ENCODE data around the gene DYTN. TPM values are rescaled to one million over a fixed set of nuclear protein-coding genes. Genes with fewer than 3 reads are reported as not detected.

The DYTN gene
- total RNA-seq, 2 donors from 2014 or later: not detected

DNA sequence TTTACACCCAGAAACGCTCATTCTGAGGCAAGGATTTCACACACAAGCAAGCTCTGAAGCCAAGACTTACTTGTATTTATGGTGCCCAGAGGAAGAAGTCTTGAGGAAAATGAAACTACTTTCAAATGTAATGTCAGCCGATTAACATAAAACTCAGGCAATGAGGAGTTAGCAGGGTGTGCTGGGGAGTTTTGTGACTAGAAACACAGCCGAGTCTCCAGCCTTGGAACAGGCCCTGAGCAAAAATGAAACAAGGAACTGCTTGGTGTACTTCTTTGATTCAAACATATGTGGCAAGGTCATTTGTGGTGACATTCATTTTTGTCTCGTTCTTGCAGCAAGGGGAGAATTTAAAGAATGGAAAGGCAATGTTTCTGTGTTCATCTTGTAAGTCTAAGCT, 4.5 kb downstream of the DYTN start:
- intact Hi-C loops (cut with DNase I): no loop called here
- Histone ChIP-seq H3K4me1 (no peaks in the 10 kb centered on the region), H3K36me3 (no peaks in the 10 kb centered on the region), H3K4me3 (no peak overlapping the region), H3K27me3 (no peaks in the 10 kb centered on the region), H3K27ac (no peak overlapping the region), H3K9me3 (no peaks in the 10 kb centered on the region), H3K9ac (ENCODE audit: low read depth in 2 of 2, low read length in 2 of 2) (no peak overlapping the region)
- no peak for DNase-seq
- TF ChIP-seq, protein P1, sequence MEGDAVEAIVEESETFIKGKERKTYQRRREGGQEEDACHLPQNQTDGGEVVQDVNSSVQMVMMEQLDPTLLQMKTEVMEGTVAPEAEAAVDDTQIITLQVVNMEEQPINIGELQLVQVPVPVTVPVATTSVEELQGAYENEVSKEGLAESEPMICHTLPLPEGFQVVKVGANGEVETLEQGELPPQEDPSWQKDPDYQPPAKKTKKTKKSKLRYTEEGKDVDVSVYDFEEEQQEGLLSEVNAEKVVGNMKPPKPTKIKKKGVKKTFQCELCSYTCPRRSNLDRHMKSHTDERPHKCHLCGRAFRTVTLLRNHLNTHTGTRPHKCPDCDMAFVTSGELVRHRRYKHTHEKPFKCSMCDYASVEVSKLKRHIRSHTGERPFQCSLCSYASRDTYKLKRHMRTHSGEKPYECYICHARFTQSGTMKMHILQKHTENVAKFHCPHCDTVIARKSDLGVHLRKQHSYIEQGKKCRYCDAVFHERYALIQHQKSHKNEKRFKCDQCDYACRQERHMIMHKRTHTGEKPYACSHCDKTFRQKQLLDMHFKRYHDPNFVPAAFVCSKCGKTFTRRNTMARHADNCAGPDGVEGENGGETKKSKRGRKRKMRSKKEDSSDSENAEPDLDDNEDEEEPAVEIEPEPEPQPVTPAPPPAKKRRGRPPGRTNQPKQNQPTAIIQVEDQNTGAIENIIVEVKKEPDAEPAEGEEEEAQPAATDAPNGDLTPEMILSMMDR (IDR thresholded peaks at IDR 0.05): no peak

GRCh38 chr2:206708286-206708685, 9.9 kb downstream of the DYTN start:
- Histone ChIP-seq H3K9ac (ENCODE audit: low read depth in 2 of 2, low read length in 2 of 2) (no peak overlapping the region), H3K9me3 (no peaks in the 10 kb centered on the region), H3K27ac (no peak overlapping the region), H3K27me3 (no peaks in the 10 kb centered on the region), H3K36me3 (no peaks in the 10 kb centered on the region), H3K4me3 (no peak overlapping the region), H3K4me1 (no peaks in the 10 kb centered on the region)
- intact Hi-C loops (cut with DNase I): no loop called here
- no peak for DNase-seq
- TF ChIP-seq, protein P1 (IDR thresholded peaks at IDR 0.05): no peak

DNA sequence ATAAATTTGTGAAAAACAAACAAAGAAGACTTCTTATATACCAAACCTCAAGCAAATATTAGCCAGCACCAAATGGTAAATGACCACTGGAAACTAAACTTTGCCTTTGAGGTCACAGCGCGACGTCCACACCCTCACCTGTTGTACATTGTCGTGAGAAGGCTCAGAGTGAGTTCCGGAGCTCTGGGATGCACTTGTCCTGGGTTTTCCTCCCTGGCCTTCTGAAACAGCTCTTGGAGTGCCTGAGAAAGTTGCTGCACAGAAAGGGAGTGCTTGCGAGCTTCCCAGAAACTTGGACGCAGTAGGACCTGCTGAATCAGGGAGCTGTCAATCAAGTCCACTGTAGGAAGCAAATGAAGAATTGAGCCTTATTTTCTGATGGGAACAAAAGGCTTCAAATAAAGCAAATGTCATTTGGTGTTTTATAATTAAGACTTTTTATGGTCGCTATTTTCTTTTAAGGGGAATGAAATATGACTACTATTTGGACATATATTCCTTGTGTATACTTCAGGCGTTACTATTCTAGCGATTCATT, 11.0 kb downstream of the DYTN start:
- Histone ChIP-seq H3K9ac (ENCODE audit: low read depth in 2 of 2, low read length in 2 of 2) (no peak overlapping the region), H3K9me3 (no peaks in the 10 kb centered on the region), H3K27ac (no peak overlapping the region), H3K27me3 (no peaks in the 10 kb centered on the region), H3K4me3 (no peak overlapping the region), H3K36me3 (no peaks in the 10 kb centered on the region), H3K4me1 (no peaks in the 10 kb centered on the region)
- TF ChIP-seq, protein P1 (IDR thresholded peaks at IDR 0.05): no peak
- DNase-seq: peak; percentile 23
- intact Hi-C loops (cut with DNase I): no loop called here

DNA sequence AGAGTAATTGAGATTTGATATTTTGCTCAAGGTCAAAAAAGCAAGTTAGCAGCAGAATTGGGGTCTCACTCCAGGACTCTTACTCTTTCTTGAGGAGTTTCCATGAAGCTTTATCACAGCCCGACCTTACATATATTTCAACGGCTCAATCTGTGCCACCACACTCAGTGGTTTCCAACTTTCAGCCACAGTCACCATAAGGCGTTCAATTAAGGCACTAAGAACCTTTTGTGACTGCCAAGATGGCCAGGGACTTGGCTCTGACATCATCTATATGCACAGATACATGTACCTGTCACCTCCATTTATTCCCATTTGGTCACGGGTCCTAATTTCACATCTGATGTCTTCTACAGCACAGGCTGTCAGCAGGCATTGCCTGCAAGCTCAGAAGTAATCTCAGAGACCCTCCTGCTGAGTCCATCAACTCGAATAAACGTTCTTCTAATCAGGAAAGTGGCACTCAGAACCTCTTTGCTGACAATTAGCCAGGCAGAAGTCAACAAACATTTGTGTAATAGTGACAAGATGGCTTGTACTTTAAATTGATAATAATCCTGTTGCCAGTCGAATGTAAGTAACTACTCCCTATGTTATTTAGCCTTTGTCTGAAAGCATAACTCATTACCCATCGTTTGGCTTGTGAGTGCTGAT, 16.1 kb downstream of the DYTN start:
- no peak for DNase-seq
- no peak overlapping the region for H3K4me3 ChIP-seq
- no peaks in the 10 kb centered on the region for H3K27me3 ChIP-seq
- no peak overlapping the region for H3K27ac ChIP-seq
- no peaks in the 10 kb centered on the region for H3K9me3 ChIP-seq
- H3K9ac ChIP-seq (ENCODE audit: low read depth in 2 of 2, low read length in 2 of 2): no peak overlapping the region
- no peaks in the 10 kb centered on the region for H3K36me3 ChIP-seq
- TF ChIP-seq, protein P1 (IDR thresholded peaks at IDR 0.05): no peak
- no peaks in the 10 kb centered on the region for H3K4me1 ChIP-seq
- intact Hi-C loops (cut with DNase I): no loop called here

DNA sequence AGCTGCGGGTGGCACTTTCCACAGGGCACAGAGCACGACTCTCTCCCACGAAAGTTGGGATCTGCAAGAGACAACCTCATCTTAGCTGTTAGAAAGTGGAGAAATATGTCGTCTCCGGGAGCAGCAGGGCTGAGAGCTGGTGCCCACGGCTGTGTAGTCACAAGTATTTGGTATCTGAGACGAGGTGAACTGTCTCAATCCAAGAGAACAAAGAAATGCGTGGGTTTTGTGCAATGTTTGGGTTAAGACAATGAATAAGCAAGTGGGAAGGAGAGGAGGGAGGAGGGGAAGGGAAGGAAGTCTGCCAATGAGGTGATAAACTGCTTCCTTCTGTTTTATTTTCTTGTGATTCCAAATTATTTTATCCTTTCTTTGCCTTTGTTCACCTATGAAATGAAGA, 18.0 kb downstream of the DYTN start:
- intact Hi-C loops (cut with DNase I): no loop called here
- no peaks in the 10 kb centered on the region for H3K9me3 ChIP-seq
- no peak overlapping the region for H3K4me3 ChIP-seq
- no peak for DNase-seq
- H3K27ac ChIP-seq: no peak overlapping the region
- H3K27me3 ChIP-seq: no peaks in the 10 kb centered on the region
- H3K36me3 ChIP-seq: no peaks in the 10 kb centered on the region
- H3K9ac ChIP-seq (ENCODE audit: low read depth in 2 of 2, low read length in 2 of 2): no peak overlapping the region
- TF ChIP-seq, protein P1 (IDR thresholded peaks at IDR 0.05): no peak
- no peaks in the 10 kb centered on the region for H3K4me1 ChIP-seq
